Pancreas (tissue), 10 donors: ENCODE data around the gene GPR139. TPM values are rescaled to one million over a fixed set of nuclear protein-coding genes. Genes with fewer than 3 reads are reported as not detected.

Experiments
- ATAC-seq, 4 donors: fragments of 200-7000 bp; cut with Tn5 transposase; one replicate each; pipeline versions ENCODE4 v1.8.0 to v1.9.1; 2020; ENCODE audit warnings: mild to moderate bottlenecking in 4 of 4, moderate library complexity in 4 of 4
- DNase-seq, 6 donors: peaks; one replicate each; pipeline ENCODE4 v3.0.0-alpha.2; 2020
- FAIRE-seq: peaks from 2 replicates; lab custom pipeline; 2012; peaks lifted over from hg19 to GRCh38; lab: Jason Lieb, UNC
- H3K27ac ChIP-seq, 4 donors: fragments of 200-600 bp; sonication (generic); 1 replicate in 3 of 4; 2 replicates in 1 of 4; pipeline versions ENCODE4 v1.5.0 to v1.8.0; 2020
- H3K27me3 ChIP-seq, 4 donors: fragments of 200-600 bp; one replicate each; pipeline ENCODE4 v1.8.0; 2021
- H3K36me3 ChIP-seq, 3 donors: fragments of 200-600 bp; sonication (generic) in 1 of 3; one replicate each; pipeline versions ENCODE4 v1.5.0 to v1.8.0; 2020 to 2021
- H3K4me1 ChIP-seq, 3 donors: fragments of 200-600 bp; one replicate each; pipeline ENCODE4 v1.8.0; 2021
- H3K4me3 ChIP-seq, 4 donors: fragments of 200-600 bp; sonication (generic) in 2 of 4; one replicate each; pipeline versions ENCODE4 v1.5.0 to v1.8.0; 2020 to 2021
- H3K9me3 ChIP-seq, 4 donors: fragments of 200-600 bp; one replicate each; pipeline ENCODE4 v1.8.0; 2021
- WGBS, 2 donors: extraction: QIAGEN DNeasy Blood & Tissue Kit; methylation state at CpG; one replicate each; pipeline ENCODE4 v1.1.7; 2013; 5-methylcytosine and 5-hydroxymethylcytosine counted together
- intact Hi-C, 3 donors: fragments of 100-400 bp; cut with DNase I; formaldehyde crosslinking; loops; one replicate each; pipeline versions ENCODE4 v1.11.1 to v1.14.2; 2022
- polyA plus RNA-seq, 2 donors: library from polyadenylated mRNA; stranded (reverse); fragments of 200-250 nt; gene quantifications; one replicate each; pipeline ENCODE4 v1.2.3, GENCODE V29; 2013
- total RNA-seq, 6 donors: library from RNA; stranded (reverse); fragmentation: NEBNext Ultra II Directional in 4 of 6; extraction: Animal tissue kit (Norgen Biotek cat#: 25700) in 4 of 6; gene quantifications; one replicate each; pipeline versions ENCODE4 v1.2.1 to v1.2.4, GENCODE V29; 2021 to 2023
- TF ChIP-seq, protein P1 (sequence below), 4 donors: fragments of 200-600 bp; sonication (generic) in 3 of 4; IDR thresholded peaks; one replicate each; pipeline versions ENCODE4 v1.5.0 to v1.8.0; 2021; ENCODE audit warnings: antibody characterized with exemption in 4 of 4
- donor health status: healthy with polysubstance abuse.
- donor health status: DM: no; HTN: no; CAD: no; lungs with moderate emphysema.
- donor health status: DM: no; HTN: no; CAD: no.
- donor health status: control.
- donor health status: control.
- donor health status: Bipolar disorder and iron deficiency.
- donor health status: DM: yes; HTN: yes; CAD: no.
- donor health status: DM: no; HTN: no; CAD: no.
- donor health status: DM: no; HTN: no; CAD: no.
- donor health status: DM: yes; HTN: yes; CAD: no.

The GPR139 gene
- total and polyA plus RNA-seq, 8 donors, result not detected

DNA sequence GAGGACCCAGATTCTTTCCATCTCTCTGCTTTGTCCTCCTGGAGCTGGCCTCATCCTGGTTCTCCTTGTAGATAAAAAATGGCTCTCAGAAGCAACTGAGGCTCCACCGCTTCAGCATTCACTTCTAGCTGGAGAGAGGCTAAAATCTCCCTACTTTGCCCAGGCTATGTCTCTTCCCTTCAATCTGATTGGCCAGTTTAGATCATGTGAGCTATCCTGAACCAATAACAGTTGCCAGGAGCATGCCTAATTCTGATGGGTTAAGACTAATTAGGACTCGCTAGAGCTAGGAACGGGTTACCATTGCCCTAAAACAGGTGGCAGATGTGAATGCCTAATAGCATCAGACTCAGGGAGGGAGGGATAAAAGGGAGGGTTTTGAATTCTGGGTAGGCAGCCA, 89.6 kb downstream of the GPR139 start:
- Histone ChIP-seq H3K4me1 (no peaks in the 10 kb centered on the region), H3K27ac (no peak overlapping the region), H3K27me3 (no peaks in the 10 kb centered on the region), H3K4me3 (no peak overlapping the region), H3K9me3 (no peaks in the 10 kb centered on the region), H3K36me3 (no peaks in the 10 kb centered on the region)
- WGBS, 2 donors, result 67 to 71% methylated on average over 3 of the region's 3 CpGs
- ATAC-seq (no peak), DNase-seq (no peak), FAIRE-seq (no peak)
- TF ChIP-seq, protein P1, sequence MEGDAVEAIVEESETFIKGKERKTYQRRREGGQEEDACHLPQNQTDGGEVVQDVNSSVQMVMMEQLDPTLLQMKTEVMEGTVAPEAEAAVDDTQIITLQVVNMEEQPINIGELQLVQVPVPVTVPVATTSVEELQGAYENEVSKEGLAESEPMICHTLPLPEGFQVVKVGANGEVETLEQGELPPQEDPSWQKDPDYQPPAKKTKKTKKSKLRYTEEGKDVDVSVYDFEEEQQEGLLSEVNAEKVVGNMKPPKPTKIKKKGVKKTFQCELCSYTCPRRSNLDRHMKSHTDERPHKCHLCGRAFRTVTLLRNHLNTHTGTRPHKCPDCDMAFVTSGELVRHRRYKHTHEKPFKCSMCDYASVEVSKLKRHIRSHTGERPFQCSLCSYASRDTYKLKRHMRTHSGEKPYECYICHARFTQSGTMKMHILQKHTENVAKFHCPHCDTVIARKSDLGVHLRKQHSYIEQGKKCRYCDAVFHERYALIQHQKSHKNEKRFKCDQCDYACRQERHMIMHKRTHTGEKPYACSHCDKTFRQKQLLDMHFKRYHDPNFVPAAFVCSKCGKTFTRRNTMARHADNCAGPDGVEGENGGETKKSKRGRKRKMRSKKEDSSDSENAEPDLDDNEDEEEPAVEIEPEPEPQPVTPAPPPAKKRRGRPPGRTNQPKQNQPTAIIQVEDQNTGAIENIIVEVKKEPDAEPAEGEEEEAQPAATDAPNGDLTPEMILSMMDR (IDR thresholded peaks at IDR 0.05), result no peak
- intact Hi-C loops, result loop anchor here in 1 of 3 donors (10.0 kb wide), 1 partner anchor 311 kb away; no protein-coding TSS in a partner anchor

Other genes with a start within 250 kb of the GPR139 start
- 10 to 100 TPM; 20.0 to 95.5 (median 30.6) TPM for gene GPRC5B, start 189.0 kb downstream of the GPR139 start, total RNA-seq
- gene GPRC5B, start 189.0 kb downstream of the GPR139 start, polyA plus RNA-seq, result 10 to 100 TPM; 26.4 to 28.3 TPM